RWPE2 (cell line): ENCODE data around the gene CTDP1.

ENCODE experiments used
- ATAC-seq: fragments of 200-7000 bp; cut with Tn5 transposase; 3 replicates; pipeline ENCODE4 v1.9.1; 2021; ENCODE audit warnings: low read depth
- DNase-seq: peaks from one replicate; pipeline ENCODE4 v3.0.0-alpha.2; 2020; ENCODE audit warnings: low spot score
- H3K27ac ChIP-seq: fragments of 450-650 bp; 2 replicates; pipeline ENCODE4 v1.5.1; 2017; ENCODE audit warnings: mild to moderate bottlenecking; ENCODE audit not compliant: poor library complexity, severe bottlenecking
- H3K27me3 ChIP-seq: fragments of 250-450 bp; sonication (Bioruptor Pico); 2 replicates; pipeline ENCODE4 v1.5.1; 2021; ENCODE audit warnings: mild to moderate bottlenecking, moderate library complexity; ENCODE audit not compliant: insufficient read depth, poor library complexity, severe bottlenecking
- H3K36me3 ChIP-seq: fragments of 250-450 bp; sonication (Bioruptor Pico); 2 replicates; pipeline ENCODE4 v1.5.1; 2020; ENCODE audit warnings: low read depth, mild to moderate bottlenecking, moderate library complexity
- H3K4me1 ChIP-seq: fragments of 250-450 bp; sonication (Bioruptor Pico); 2 replicates; pipeline ENCODE4 v1.5.1; 2021; ENCODE audit warnings: mild to moderate bottlenecking, moderate library complexity; ENCODE audit not compliant: insufficient read depth, poor library complexity, severe bottlenecking
- H3K4me3 ChIP-seq: fragments of 250-450 bp; sonication (Bioruptor Pico); 2 replicates; pipeline ENCODE4 v1.5.1; 2021; ENCODE audit warnings: mild to moderate bottlenecking, moderate library complexity; ENCODE audit not compliant: severe bottlenecking
- H3K9me3 ChIP-seq: fragments of 250-450 bp; sonication (Bioruptor Pico); 2 replicates; pipeline ENCODE4 v1.5.1; 2021; ENCODE audit warnings: mild to moderate bottlenecking, moderate library complexity; ENCODE audit not compliant: severe bottlenecking
- CTCF ChIP-seq: fragments of 450-650 bp; IDR thresholded peaks from one replicate; pipeline ENCODE4 v1.5.1; 2017; ENCODE audit warnings: mild to moderate bottlenecking, moderate library complexity; ENCODE audit not compliant: poor library complexity, severe bottlenecking

The CTDP1 gene

GRCh38 chr18:79792988-79793355 lies 113.4 kb downstream of the CTDP1 start:
- Histone ChIP-seq H3K36me3 (no peaks in the 10 kb centered on the region), H3K4me3 (no peak overlapping the region), H3K27ac (no peak overlapping the region), H3K9me3 (no peaks in the 10 kb centered on the region), H3K27me3 (peaks cover 24% of the 10 kb centered on the region), H3K4me1 (peaks cover 16% of the 10 kb centered on the region)
- ATAC-seq (no peak), DNase-seq (no peak)
- no peak for TF ChIP-seq CTCF

- ATAC-seq = no peak
- Histone ChIP-seq H3K27ac (no peak overlapping the region), H3K9me3 (no peaks in the 10 kb centered on the region), H3K4me1 (peaks cover 16% of the 10 kb centered on the region), H3K27me3 (peaks cover 35% of the 10 kb centered on the region), H3K4me3 (no peak overlapping the region), H3K36me3 (no peaks in the 10 kb centered on the region)
- TF ChIP-seq CTCF = no peak
- peak; percentile 19 for DNase-seq
These were observed 115.2 kb downstream of the CTDP1 start for GRCh38 chr18:79794846-79795245.

DNA sequence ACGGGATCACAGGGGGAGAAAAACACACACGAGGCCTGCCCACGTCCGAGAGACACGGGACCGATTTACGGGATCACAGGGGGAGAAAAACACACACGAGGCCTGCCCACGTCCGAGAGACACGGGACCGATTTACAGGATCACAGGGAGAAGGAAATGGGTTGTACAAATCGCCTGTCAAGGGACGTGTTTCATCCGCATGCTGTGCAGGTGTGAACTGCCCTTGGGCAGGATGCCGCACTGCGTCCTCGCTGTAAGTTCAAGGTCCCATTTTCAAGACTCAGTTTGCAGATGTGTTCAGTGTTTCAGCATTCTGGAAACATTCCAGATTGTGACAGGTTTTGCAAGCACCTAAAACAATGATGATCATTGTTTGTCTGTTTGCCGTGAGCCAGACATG lies 115.8 kb downstream of the CTDP1 start:
- H3K4me3 ChIP-seq = no peak overlapping the region
- H3K27me3 ChIP-seq = peaks cover 37% of the 10 kb centered on the region
- ATAC-seq (no peak), DNase-seq (no peak)
- H3K4me1 ChIP-seq = peaks cover 16% of the 10 kb centered on the region
- peak overlapping the region; percentile 8 for H3K27ac ChIP-seq
- no peaks in the 10 kb centered on the region for H3K9me3 ChIP-seq
- TF ChIP-seq CTCF = no peak
- H3K36me3 ChIP-seq = no peaks in the 10 kb centered on the region

GRCh38 chr18:79796016-79796415 lies 116.4 kb downstream of the CTDP1 start:
- no peak overlapping the region for H3K4me3 ChIP-seq
- peaks cover 14% of the 10 kb centered on the region for H3K4me1 ChIP-seq
- no peak for TF ChIP-seq CTCF
- ATAC-seq = no peak
- H3K27ac ChIP-seq = peak overlapping the region; percentile 8
- H3K27me3 ChIP-seq = peaks cover 37% of the 10 kb centered on the region
- H3K36me3 ChIP-seq = no peaks in the 10 kb centered on the region
- DNase-seq = no peak
- no peaks in the 10 kb centered on the region for H3K9me3 ChIP-seq

DNA sequence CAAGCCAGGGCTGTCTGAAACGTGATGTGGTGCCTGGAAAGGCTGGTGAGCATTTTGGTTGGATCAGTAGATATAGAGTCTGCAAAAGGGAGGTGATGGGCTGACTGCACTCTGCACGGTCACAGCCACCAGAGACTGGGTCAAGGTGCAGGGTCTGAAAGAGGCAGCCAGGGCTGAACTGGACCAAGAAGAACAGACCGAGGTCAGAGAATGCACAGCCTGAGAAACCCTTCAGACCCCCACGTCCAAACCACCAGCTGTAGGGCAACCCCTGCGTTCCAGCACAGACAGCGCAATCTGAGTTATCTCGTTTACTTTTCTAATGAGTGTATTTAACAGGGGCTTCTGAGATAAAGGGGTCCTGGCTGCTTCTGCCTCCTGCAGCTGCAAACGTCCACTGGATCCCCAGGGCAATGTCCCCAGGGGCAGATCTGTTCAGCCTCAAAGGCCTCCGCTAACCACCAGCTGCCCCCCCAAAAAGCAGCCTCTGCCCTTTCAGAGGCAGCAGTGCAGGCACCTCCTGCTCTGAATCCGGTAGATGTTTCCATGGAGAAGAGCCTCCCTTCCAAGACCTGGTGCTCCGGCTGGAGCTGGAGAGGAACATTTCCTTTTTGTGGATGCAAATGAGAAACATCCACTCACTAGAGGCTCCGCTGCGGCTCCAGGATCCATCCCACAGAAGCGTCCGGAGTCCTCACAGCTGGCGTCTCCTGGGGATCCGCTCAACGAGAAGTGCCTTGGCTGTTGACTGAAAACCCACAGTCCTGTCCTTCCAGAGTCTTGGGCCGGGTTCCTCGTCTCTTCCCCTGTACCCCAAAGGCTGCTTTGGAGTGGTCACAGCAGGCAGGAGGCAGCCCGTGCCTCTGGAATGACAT lies 117.2 kb downstream of the CTDP1 start:
- Histone ChIP-seq H3K27me3 (peaks cover 37% of the 10 kb centered on the region), H3K9me3 (no peaks in the 10 kb centered on the region), H3K4me1 (peaks cover 11% of the 10 kb centered on the region), H3K4me3 (no peak overlapping the region), H3K27ac (no peak overlapping the region), H3K36me3 (no peaks in the 10 kb centered on the region)
- no peak for TF ChIP-seq CTCF
- no peak for DNase-seq
- ATAC-seq = no peak
